IPS-18a (cell line): ENCODE measurements around the gene ZCCHC10.
A peak's percentile ranks its signal among the peaks of the same experiment; 100 is the strongest.
"Not testable (repeated sequence)": the region's sequence is repeated elsewhere in the genome, so short reads cannot be mapped to it uniquely, and the experiment has no call there.

Experiments
- H3K27ac ChIP-seq: one replicate; pipeline ENCODE4 v1.5.1; 2013; ENCODE audit warnings: low read length
- H3K27me3 ChIP-seq: one replicate; pipeline ENCODE4 v1.6.1; 2013; ENCODE audit warnings: mild to moderate bottlenecking, low read length; ENCODE audit not compliant: control insufficient read depth, insufficient read depth
- H3K36me3 ChIP-seq: one replicate; pipeline ENCODE4 v1.6.1; 2013; ENCODE audit warnings: low read depth, low read length; ENCODE audit not compliant: control insufficient read depth
- H3K4me1 ChIP-seq: one replicate; pipeline ENCODE4 v1.6.1; 2013; ENCODE audit warnings: low read depth, low read length; ENCODE audit not compliant: control insufficient read depth
- H3K4me3 ChIP-seq: one replicate; pipeline ENCODE4 v1.5.1; 2013; ENCODE audit warnings: low read length
- H3K9ac ChIP-seq: one replicate; pipeline ENCODE4 v1.6.1; 2013; ENCODE audit warnings: mild to moderate bottlenecking, low read length, moderate library complexity
- H3K9me3 ChIP-seq: one replicate; pipeline ENCODE4 v1.6.1; 2013; ENCODE audit warnings: low read depth, low read length; ENCODE audit not compliant: control insufficient read depth

Gene ZCCHC10

GRCh38 chr5:133052317-133053175 lies 26.2 kb upstream of the ZCCHC10 start:
- Histone ChIP-seq H3K36me3 (no peaks in the 10 kb centered on the region), H3K4me1 (peaks cover 16% of the 10 kb centered on the region), H3K4me3 (peak overlapping the region; percentile 96), H3K27me3 (no peaks in the 10 kb centered on the region), H3K27ac (peak overlapping the region; percentile 94), H3K9ac (peak overlapping the region; percentile 100), H3K9me3 (no peaks in the 10 kb centered on the region)

- Histone ChIP-seq H3K4me1 (peaks cover 16% of the 10 kb centered on the region), H3K4me3 (peak within 1 kb of the TSS; percentile 96), H3K9me3 (no peaks in the 10 kb centered on the region), H3K9ac (peak within 1 kb of the TSS; percentile 100), H3K27ac (peak within 1 kb of the TSS; percentile 99), H3K36me3 (no peaks in the 10 kb centered on the region), H3K27me3 (no peaks in the 10 kb centered on the region)
These were observed 25.4 kb upstream of the ZCCHC10 start, which contains the start of gene HSPA4 for GRCh38 chr5:133051542-133052316. HSPA4 (plus strand) TSS chr5:133052013; CDS start chr5:133052251, 238 bp downstream.

- Histone ChIP-seq H3K9ac (peak overlapping the region; percentile 100), H3K4me3 (peak overlapping the region; percentile 96), H3K9me3 (no peaks in the 10 kb centered on the region), H3K4me1 (peaks cover 16% of the 10 kb centered on the region), H3K36me3 (no peaks in the 10 kb centered on the region), H3K27me3 (no peaks in the 10 kb centered on the region), H3K27ac (peak overlapping the region; percentile 99)
These were observed 24.8 kb upstream of the ZCCHC10 start for GRCh38 chr5:133051061-133051541.

GRCh38 chr5:133050521-133050920 lies 24.2 kb upstream of the ZCCHC10 start:
- peak overlapping the region; percentile 96 for H3K4me3 ChIP-seq
- no peaks in the 10 kb centered on the region for H3K36me3 ChIP-seq
- peaks cover 16% of the 10 kb centered on the region for H3K4me1 ChIP-seq
- peak overlapping the region; percentile 99 for H3K27ac ChIP-seq
- H3K27me3 ChIP-seq: no peaks in the 10 kb centered on the region
- no peaks in the 10 kb centered on the region for H3K9me3 ChIP-seq
- peak overlapping the region; percentile 100 for H3K9ac ChIP-seq

- H3K9ac ChIP-seq: no peak overlapping the region
- H3K4me1 ChIP-seq: peaks cover 16% of the 10 kb centered on the region
- H3K36me3 ChIP-seq: no peaks in the 10 kb centered on the region
- H3K27me3 ChIP-seq: no peaks in the 10 kb centered on the region
- H3K4me3 ChIP-seq: no peak overlapping the region
- no peaks in the 10 kb centered on the region for H3K9me3 ChIP-seq
- H3K27ac ChIP-seq: peak overlapping the region; percentile 6
These were observed 23.3 kb upstream of the ZCCHC10 start for GRCh38 chr5:133049726-133050048.

GRCh38 chr5:133048993-133049725 lies 22.8 kb upstream of the ZCCHC10 start:
- Histone ChIP-seq H3K9me3 (no peaks in the 10 kb centered on the region), H3K36me3 (no peaks in the 10 kb centered on the region), H3K27me3 (no peaks in the 10 kb centered on the region), H3K27ac (peak overlapping the region; percentile 6), H3K4me1 (peaks cover 16% of the 10 kb centered on the region), H3K4me3 (no peak overlapping the region), H3K9ac (no peak overlapping the region)

GRCh38 chr5:133047404-133047803 lies 21.1 kb upstream of the ZCCHC10 start:
- no peaks in the 10 kb centered on the region for H3K36me3 ChIP-seq
- H3K27me3 ChIP-seq: no peaks in the 10 kb centered on the region
- H3K4me1 ChIP-seq: peaks cover 16% of the 10 kb centered on the region
- no peak overlapping the region for H3K27ac ChIP-seq
- no peak overlapping the region for H3K4me3 ChIP-seq
- H3K9me3 ChIP-seq: no peaks in the 10 kb centered on the region
- H3K9ac ChIP-seq: no peak overlapping the region

- not testable (repeated sequence) for H3K9me3 ChIP-seq, H3K9ac ChIP-seq, H3K36me3 ChIP-seq, H3K27me3 ChIP-seq, H3K4me3 ChIP-seq, H3K27ac ChIP-seq
- peaks cover 16% of the 10 kb centered on the region for H3K4me1 ChIP-seq
These were observed 20.2 kb upstream of the ZCCHC10 start for GRCh38 chr5:133046560-133046959.

GRCh38 chr5:133041910-133042309 lies 15.6 kb upstream of the ZCCHC10 start:
- no peak overlapping the region for H3K9ac ChIP-seq
- peaks cover 4% of the 10 kb centered on the region for H3K4me1 ChIP-seq
- no peaks in the 10 kb centered on the region for H3K36me3 ChIP-seq
- H3K4me3 ChIP-seq: no peak overlapping the region
- no peak overlapping the region for H3K27ac ChIP-seq
- H3K27me3 ChIP-seq: no peaks in the 10 kb centered on the region
- no peaks in the 10 kb centered on the region for H3K9me3 ChIP-seq

- no peak overlapping the region for H3K4me3 ChIP-seq
- no peaks in the 10 kb centered on the region for H3K9me3 ChIP-seq
- H3K36me3 ChIP-seq: no peaks in the 10 kb centered on the region
- no peak overlapping the region for H3K9ac ChIP-seq
- H3K27ac ChIP-seq: no peak overlapping the region
- peaks cover 4% of the 10 kb centered on the region for H3K4me1 ChIP-seq
- no peaks in the 10 kb centered on the region for H3K27me3 ChIP-seq
These were observed 14.9 kb upstream of the ZCCHC10 start for GRCh38 chr5:133041157-133041784.

GRCh38 chr5:133036677-133037076 lies 10.3 kb upstream of the ZCCHC10 start:
- not testable (repeated sequence) for H3K4me1 ChIP-seq, H3K27ac ChIP-seq, H3K36me3 ChIP-seq, H3K27me3 ChIP-seq, H3K9me3 ChIP-seq, H3K4me3 ChIP-seq, H3K9ac ChIP-seq
